Breast epithelium (tissue), 3 donors: Measurements from ENCODE around the gene NDUFV2.

ENCODE experiments used
- CTCF ChIP-seq, 3 donors: fragments of 450-650 bp; IDR thresholded peaks; one replicate each; pipeline ENCODE4 v1.5.1; 2016 to 2017; ENCODE audit warnings: antibody characterized with exemption in 3 of 3, mild to moderate bottlenecking in 3 of 3, moderate library complexity in 3 of 3
- POLR2A ChIP-seq: fragments of 450-650 bp; IDR thresholded peaks from one replicate; pipeline ENCODE4 v1.6.1; 2016; ENCODE audit warnings: antibody characterized with exemption, mild to moderate bottlenecking, moderate library complexity

- TF ChIP-seq POLR2A: no peak
- no peak for TF ChIP-seq CTCF (IDR thresholded peaks at IDR 0.05)
Measured at GRCh38 chr18:9068346-9068745, 34.2 kb upstream of the NDUFV2 start.
